Measurements from ENCODE around the gene INTS15. TPM values are rescaled to one million over a fixed set of nuclear protein-coding genes. Genes with fewer than 3 reads are reported as not detected.

Gene INTS15
- total RNA-seq, 1 experiment from 2014 or later, result 24.3 TPM

GRCh38 chr7:6554848-6555247 lies 35.0 kb upstream of the INTS15 start:
- Histone ChIP-seq H3K27ac (ENCODE audit: low read depth, low read length) (no peak overlapping the region), H3K36me3 (ENCODE audit: control insufficient read depth in 1 of 2, insufficient read depth in 2 of 2, low read length in 2 of 2) (no peaks in the 10 kb centered on the region), H3K4me3 (replicated peaks in 1 of 2; ENCODE audit: low read depth in 1 of 2, low read length in 2 of 2) (no peak overlapping the region), H3K4me2 (ENCODE audit: low read length) (no peak overlapping the region), H3K79me2 (ENCODE audit: insufficient read depth, low read length) (no peaks in the 10 kb centered on the region), H3K9me2 (ENCODE audit: insufficient read depth) (no peaks in the 10 kb centered on the region), H3K4me1 (ENCODE audit: control insufficient read depth in 1 of 2, insufficient read depth in 2 of 2, low read length in 2 of 2) (peaks cover 0 to 4% of the 10 kb centered on the region in 2 experiments; a peak in 2 of 4 replicates), H3K9me3 (ENCODE audit: control insufficient read depth in 1 of 2, insufficient read depth in 1 of 2, low read depth in 1 of 2, low read length in 2 of 2) (no peaks in the 10 kb centered on the region), H3K9ac (ENCODE audit: low read length) (no peak overlapping the region), H3K27me3 (ENCODE audit: insufficient read depth, low read length) (no peaks in the 10 kb centered on the region), H4K20me1 (ENCODE audit: insufficient read depth) (no peaks in the 10 kb centered on the region), H2AFZ (ENCODE audit: low read depth, low read length, poor library complexity, severe bottlenecking) (no peak overlapping the region)
- DNase-seq (ENCODE audit: low read depth, low spot score) (no peak), ATAC-seq (no peak)
- TF ChIP-seq POLR2AphosphoS5 (IDR thresholded peaks at IDR 0.05; ENCODE audit: low read depth, low read length) (no peak), ZFX (IDR thresholded peaks at IDR 0.05) (no peak), ZBTB33 (IDR thresholded peaks at IDR 0.05; ENCODE audit: extremely low read depth, insufficient replicate concordance, low read length) (no peak), REST (IDR thresholded peaks at IDR 0.05; ENCODE audit: low read depth) (no peak), SRF (IDR thresholded peaks at IDR 0.05; ENCODE audit: low read depth) (no peak), ELF1 (IDR thresholded peaks at IDR 0.05; ENCODE audit: borderline replicate concordance, low read depth) (no peak), YY1 (IDR thresholded peaks at IDR 0.05; ENCODE audit: extremely low read depth, insufficient replicate concordance, low read depth, low read length) (no peak), EGR1 (IDR thresholded peaks at IDR 0.05; ENCODE audit: low read depth) (no peak)
- ChIA-PET POLR2A (no interaction called here), CTCF (interaction anchor here (0.8 kb wide), 1 partner anchor 26 kb away, joined by 3 read pairs; no protein-coding TSS in a partner anchor), RAD21 (ENCODE audit: low non-redundant PET in 1 of 2, low total read pairs in 2 of 2, uncharacterized antibody in 2 of 2, unreplicated experiment in 2 of 2) (no interaction called here)
- intact Hi-C loops (cut with micrococcal nuclease), result no loop called here
- no TSS peak for BruUV-seq (replicated peaks)

Measured in HCT116 (cell line).